Embryonic facial prominence (tissue), 1 donor: Measurements from ENCODE around the gene CDH12.

Source experiments
- DNase-seq: peaks from one replicate; pipeline ENCODE4 v3.0.0-alpha.2; 2016; ENCODE audit errors: extremely low spot score

The CDH12 gene

GRCh38 chr5:22764736-22765135 is 88.4 kb downstream of the CDH12 start:
- no peak for DNase-seq

- DNase-seq: no peak
These were observed 95.4 kb downstream of the CDH12 start for GRCh38 chr5:22757776-22758175.

GRCh38 chr5:22754155-22754554 is 99.0 kb downstream of the CDH12 start:
- no peak for DNase-seq

GRCh38 chr5:22751536-22751935 is 101.6 kb downstream of the CDH12 start:
- no peak for DNase-seq

- no peak for DNase-seq
These were observed 116.6 kb downstream of the CDH12 start for GRCh38 chr5:22736443-22737003.

- DNase-seq: no peak
These were observed 118.2 kb downstream of the CDH12 start for GRCh38 chr5:22734907-22735306.

- no peak for DNase-seq
These were observed 124.5 kb downstream of the CDH12 start for GRCh38 chr5:22728610-22729009.

- DNase-seq: no peak
These were observed 130.7 kb downstream of the CDH12 start for GRCh38 chr5:22722491-22722890.

- no peak for DNase-seq
These were observed 131.1 kb downstream of the CDH12 start for GRCh38 chr5:22722056-22722455.

- DNase-seq: no peak
These were observed 133.3 kb downstream of the CDH12 start for GRCh38 chr5:22719842-22720241.

- no peak for DNase-seq
These were observed 142.5 kb downstream of the CDH12 start for GRCh38 chr5:22710660-22711059.

- no peak for DNase-seq
These were observed 143.4 kb downstream of the CDH12 start for GRCh38 chr5:22709743-22710142.

GRCh38 chr5:22708770-22709328 is 144.3 kb downstream of the CDH12 start:
- no peak for DNase-seq

GRCh38 chr5:22706901-22707300 is 146.2 kb downstream of the CDH12 start:
- no peak for DNase-seq

- DNase-seq: no peak
These were observed 153.8 kb downstream of the CDH12 start for GRCh38 chr5:22699319-22699718.

GRCh38 chr5:22693121-22693520 is 160.0 kb downstream of the CDH12 start:
- DNase-seq: no peak

- no peak for DNase-seq
These were observed 170.1 kb downstream of the CDH12 start for GRCh38 chr5:22683050-22683449.

- DNase-seq: no peak
These were observed 174.3 kb downstream of the CDH12 start for GRCh38 chr5:22678886-22679285.

- no peak for DNase-seq
These were observed 180.0 kb downstream of the CDH12 start for GRCh38 chr5:22673131-22673530.

- no peak for DNase-seq
These were observed 183.8 kb downstream of the CDH12 start for GRCh38 chr5:22669345-22669744.

GRCh38 chr5:22665801-22666200 is 187.3 kb downstream of the CDH12 start:
- no peak for DNase-seq

- DNase-seq: no peak
These were observed 190.0 kb downstream of the CDH12 start for GRCh38 chr5:22663134-22663533.

- no peak for DNase-seq
These were observed 190.8 kb downstream of the CDH12 start for GRCh38 chr5:22662391-22662790.

GRCh38 chr5:22651355-22651754 is 201.8 kb downstream of the CDH12 start:
- no peak for DNase-seq
